ENCODE data around the gene SLPI.

- TF ChIP-seq, protein P1, sequence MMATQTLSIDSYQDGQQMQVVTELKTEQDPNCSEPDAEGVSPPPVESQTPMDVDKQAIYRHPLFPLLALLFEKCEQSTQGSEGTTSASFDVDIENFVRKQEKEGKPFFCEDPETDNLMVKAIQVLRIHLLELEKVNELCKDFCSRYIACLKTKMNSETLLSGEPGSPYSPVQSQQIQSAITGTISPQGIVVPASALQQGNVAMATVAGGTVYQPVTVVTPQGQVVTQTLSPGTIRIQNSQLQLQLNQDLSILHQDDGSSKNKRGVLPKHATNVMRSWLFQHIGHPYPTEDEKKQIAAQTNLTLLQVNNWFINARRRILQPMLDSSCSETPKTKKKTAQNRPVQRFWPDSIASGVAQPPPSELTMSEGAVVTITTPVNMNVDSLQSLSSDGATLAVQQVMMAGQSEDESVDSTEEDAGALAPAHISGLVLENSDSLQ (IDR thresholded peaks at IDR 0.05) = no peak
- no peak for TF ChIP-seq SP1 (IDR thresholded peaks at IDR 0.05)
- TF ChIP-seq TARDBP (IDR thresholded peaks at IDR 0.05) = no peak
- TF ChIP-seq LEF1 (IDR thresholded peaks at IDR 0.05; ENCODE audit: borderline replicate concordance) = no peak
Observed at GRCh38 chr20:45288860-45289259, 34.5 kb upstream of the SLPI start.
